ENCODE measurements around the gene DYRK1B. TPM values are rescaled to one million over a fixed set of nuclear protein-coding genes. Genes with fewer than 3 reads are reported as not detected.

DYRK1B gene
- polyA plus RNA-seq, 2 of the 4 experiments (the other 2 are of a cell fraction), result 13.8 to 18.6 TPM

GRCh38 chr19:39843919-39844793 is 10.2 kb upstream of the DYRK1B start (continued):
- TF ChIP-seq, protein P1, sequence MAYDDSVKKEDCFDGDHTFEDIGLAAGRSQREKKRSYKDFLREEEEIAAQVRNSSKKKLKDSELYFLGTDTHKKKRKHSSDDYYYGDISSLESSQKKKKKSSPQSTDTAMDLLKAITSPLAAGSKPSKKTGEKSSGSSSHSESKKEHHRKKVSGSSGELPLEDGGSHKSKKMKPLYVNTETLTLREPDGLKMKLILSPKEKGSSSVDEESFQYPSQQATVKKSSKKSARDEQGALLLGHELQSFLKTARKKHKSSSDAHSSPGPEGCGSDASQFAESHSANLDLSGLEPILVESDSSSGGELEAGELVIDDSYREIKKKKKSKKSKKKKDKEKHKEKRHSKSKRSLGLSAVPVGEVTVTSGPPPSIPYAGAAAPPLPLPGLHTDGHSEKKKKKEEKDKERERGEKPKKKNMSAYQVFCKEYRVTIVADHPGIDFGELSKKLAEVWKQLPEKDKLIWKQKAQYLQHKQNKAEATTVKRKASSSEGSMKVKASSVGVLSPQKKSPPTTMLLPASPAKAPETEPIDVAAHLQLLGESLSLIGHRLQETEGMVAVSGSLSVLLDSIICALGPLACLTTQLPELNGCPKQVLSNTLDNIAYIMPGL (CRISPR knock-in tag; IDR thresholded peaks at IDR 0.05; ENCODE audit: borderline replicate concordance), result no peak
- TF ChIP-seq, protein P2, sequence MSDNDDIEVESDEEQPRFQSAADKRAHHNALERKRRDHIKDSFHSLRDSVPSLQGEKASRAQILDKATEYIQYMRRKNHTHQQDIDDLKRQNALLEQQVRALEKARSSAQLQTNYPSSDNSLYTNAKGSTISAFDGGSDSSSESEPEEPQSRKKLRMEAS (IDR thresholded peaks at IDR 0.05), result no peak
- TF ChIP-seq CTCF (IDR thresholded peaks at IDR 0.05), result peak; percentile 81

- 92% methylated on average over 7 of the region's 7 CpGs for WGBS (ENCODE audit: missing lambda C conversion rate)
- DNase-seq (ENCODE audit: low read depth in 1 of 2, low spot score in 1 of 2), result no peak
- CTCF ChIA-PET, result interaction anchor here (0.7 to 11.1 kb wide), 43 partner anchors 9 to 463 kb away, joined by 3 to 137 read pairs (median 8); partner anchors contain the start of genes DYRK1B, EID2B, PSMC4 and ZNF546
- POLR2A ChIA-PET, result interaction anchor here (1.1 to 6.4 kb wide), 3 partner anchors 9 to 128 kb away, joined by 5 to 97 read pairs (median 10); partner anchors contain the start of genes DYRK1B and PSMC4
- 0 out of 6 replicates have a peak overlapping the region, but pooled peaks of 1 of the 2 experiments have one; percentile 1 for H3K27ac ChIP-seq
- peak overlapping the region; percentile 12 for H3K4me2 ChIP-seq
- no peak overlapping the region for H3K4me3 ChIP-seq
- peak; percentile 46 for FAIRE-seq
- TF ChIP-seq TP53 (CRISPR knock-in tag; IDR thresholded peaks at IDR 0.05), result 0 out of 2 replicates have a peak, but pooled peaks have one; percentile 32
- no peak for TF ChIP-seq RNF2 (IDR thresholded peaks at IDR 0.05; ENCODE audit: borderline replicate concordance, low read depth)
- H3K4me1 ChIP-seq, result peaks cover 36% of the 10 kb centered on the region
- H3K9me3 ChIP-seq, result no peaks in the 10 kb centered on the region
- ATAC-seq, result no peak
Observed at GRCh38 chr19:39842693-39843435, 8.9 kb upstream of the DYRK1B start.

- no peak overlapping the region for H3K4me3 ChIP-seq
- ChIA-PET CTCF (interaction anchor here (1.3 to 11.1 kb wide), 12 partner anchors 12 to 302 kb away, joined by 3 to 137 read pairs (median 44); partner anchors contain the start of gene PSMC4), POLR2A (no interaction called here)
- 91% methylated on average over 4 of the region's 4 CpGs for WGBS (ENCODE audit: missing lambda C conversion rate)
- H3K4me2 ChIP-seq, result no peak overlapping the region
- DNase-seq (ENCODE audit: low read depth in 1 of 2, low spot score in 1 of 2) (no peak), ATAC-seq (no peak), FAIRE-seq (no peak)
- peaks cover 29% of the 10 kb centered on the region for H3K4me1 ChIP-seq
- H3K27ac ChIP-seq, result no peak overlapping the region
- H3K9me3 ChIP-seq, result no peaks in the 10 kb centered on the region
- TF ChIP-seq RARB (CRISPR knock-in tag; IDR thresholded peaks at IDR 0.05), result no peak
- TF ChIP-seq JUN (IDR thresholded peaks at IDR 0.05), result no peak
- TF ChIP-seq USF2 (IDR thresholded peaks at IDR 0.05), result no peak
- TF ChIP-seq CBX2 (IDR thresholded peaks at IDR 0.05; ENCODE audit: borderline replicate concordance, low read depth), result no peak
- TF ChIP-seq EHF (CRISPR knock-in tag; IDR thresholded peaks at IDR 0.05), result no peak
- TF ChIP-seq POLR2AphosphoS2 (conservative IDR thresholded peaks at IDR 0.05; ENCODE audit: low read length), result no peak
- TF ChIP-seq BHLHE40 (IDR thresholded peaks at IDR 0.05; ENCODE audit: low read depth, low read length), result no peak
- no peak for TF ChIP-seq ESRRA (IDR thresholded peaks at IDR 0.05; ENCODE audit: borderline replicate concordance, low read length)
Observed at GRCh38 chr19:39841041-39841440, 7.1 kb upstream of the DYRK1B start.
